NCI-H2196 (cell line): ENCODE measurements around the gene C3orf80.
"Not testable (repeated sequence)": the region's sequence is repeated elsewhere in the genome, so short reads cannot be mapped to it uniquely, and the experiment has no call there.

Experiments
- DNase-seq: peaks from one replicate; lab custom pipeline; 2025; ENCODE audit not compliant: unreplicated experiment; lab: John Stamatoyannopoulos, UW

C3orf80 gene

DNA sequence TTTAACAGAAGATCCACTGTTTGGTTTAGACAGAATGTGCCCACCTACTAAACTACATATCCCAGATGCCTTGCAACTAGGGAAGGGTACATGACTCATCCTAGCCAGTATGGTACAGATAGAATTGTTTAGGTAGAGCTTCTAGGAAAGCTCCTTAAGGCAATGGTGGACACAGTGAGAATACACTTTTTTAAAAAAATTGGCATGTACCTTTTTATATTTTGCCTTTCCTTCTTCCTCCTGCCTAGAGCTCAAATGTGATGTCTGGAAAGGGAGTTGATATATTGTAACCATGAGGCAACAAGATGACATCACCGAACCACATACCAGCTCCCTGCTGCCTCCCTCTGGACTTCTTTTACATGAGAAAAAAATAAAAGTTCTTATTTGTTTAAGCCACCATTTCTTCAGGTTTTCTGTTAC lies 14.4 kb upstream of the C3orf80 start:
- DNase-seq, result no peak

DNA sequence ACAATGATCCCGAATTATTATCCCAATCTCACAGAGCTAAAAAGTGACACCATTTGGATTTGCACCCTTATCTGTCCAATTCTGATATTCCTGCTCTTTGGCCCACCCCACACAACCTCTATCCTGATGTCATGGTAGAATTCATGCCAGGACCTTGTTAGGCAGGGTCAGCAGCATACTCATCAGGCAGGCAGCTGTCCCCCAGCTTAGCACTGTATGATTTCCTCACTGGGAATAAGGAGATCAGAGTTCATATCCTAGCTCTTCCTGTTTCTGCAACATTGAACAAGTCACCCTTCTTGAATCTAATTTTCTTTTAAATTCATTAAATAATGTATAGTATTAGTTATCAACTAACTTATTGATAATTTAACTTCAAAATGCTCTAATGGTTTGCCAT lies 12.0 kb upstream of the C3orf80 start:
- DNase-seq, result no peak

DNA sequence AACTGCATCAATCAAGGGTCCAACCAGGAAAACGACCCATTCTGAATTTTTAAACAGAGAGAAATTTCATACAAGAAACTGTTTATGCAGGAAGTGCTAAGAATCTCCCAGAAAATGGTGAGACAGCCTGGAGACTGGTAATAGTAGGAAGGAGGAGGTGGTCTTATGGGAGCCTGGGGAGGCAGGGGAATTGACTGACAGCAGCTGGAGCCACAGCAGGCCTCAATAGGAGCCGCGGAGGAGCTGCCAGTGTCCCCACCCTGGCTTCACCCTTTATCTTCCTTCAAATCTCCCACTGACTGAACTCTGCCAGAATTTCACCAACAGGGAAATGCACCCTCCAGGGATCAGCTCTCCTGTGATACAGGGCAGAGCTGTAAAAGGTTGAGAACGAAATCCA lies 7.5 kb upstream of the C3orf80 start:
- no peak for DNase-seq

DNA sequence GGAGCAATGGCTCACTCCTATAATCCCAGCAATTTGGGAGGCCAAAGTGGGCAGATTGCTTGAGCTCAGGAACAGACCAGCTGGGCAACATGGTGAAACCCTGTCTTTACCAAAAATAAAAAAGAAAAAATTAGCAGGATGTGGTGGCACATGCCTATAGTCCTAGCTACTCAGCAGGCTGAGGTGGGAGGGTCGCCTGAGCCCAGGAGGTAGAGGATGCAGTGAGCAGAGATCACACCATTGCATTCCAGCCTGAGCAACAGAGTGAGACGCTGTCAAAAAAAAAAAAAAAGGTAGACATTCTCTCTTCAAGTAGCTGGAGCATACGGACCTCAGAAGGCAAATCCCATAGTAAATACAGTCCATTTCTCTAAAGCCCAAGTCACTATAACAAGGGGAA lies 7.1 kb upstream of the C3orf80 start:
- DNase-seq, result no peak

DNA sequence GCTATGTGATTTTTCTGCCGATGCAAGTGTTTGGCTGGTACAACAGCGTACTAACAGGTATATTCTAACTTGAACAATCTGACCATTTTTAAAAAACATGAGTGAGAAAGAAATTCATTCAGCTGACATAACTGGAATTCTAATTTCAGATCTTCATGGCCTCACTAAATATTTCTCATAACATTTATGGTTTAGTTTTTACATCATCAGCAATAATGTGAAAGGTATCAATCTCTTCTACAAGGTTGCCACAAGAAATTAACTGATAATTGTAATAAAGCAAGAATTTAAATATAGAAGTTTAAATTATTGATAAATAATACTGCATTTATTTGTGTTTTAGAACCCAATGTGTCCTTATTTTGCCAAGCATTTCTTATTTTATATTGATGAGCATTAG lies 5.2 kb upstream of the C3orf80 start:
- DNase-seq, result no peak

DNA sequence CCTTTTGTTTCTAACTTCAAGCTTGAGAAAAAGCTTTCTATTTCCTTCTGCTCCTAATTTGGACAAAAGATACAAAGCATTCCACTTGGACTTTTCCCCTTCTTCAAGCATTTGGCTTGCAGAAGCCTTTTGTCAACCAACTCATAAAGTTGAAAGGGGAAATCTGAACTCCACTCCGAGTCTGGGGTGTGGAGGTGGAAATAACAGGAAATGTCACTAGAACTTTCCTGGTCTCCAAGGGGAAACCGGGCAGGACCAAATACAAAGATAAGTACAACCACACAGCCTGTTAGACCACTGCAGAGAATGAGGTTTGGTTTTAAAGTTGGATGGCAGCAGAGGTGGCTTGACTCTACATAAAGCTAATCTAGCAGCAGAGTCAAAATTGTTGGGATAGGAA lies 4.2 kb upstream of the C3orf80 start:
- no peak for DNase-seq

DNA sequence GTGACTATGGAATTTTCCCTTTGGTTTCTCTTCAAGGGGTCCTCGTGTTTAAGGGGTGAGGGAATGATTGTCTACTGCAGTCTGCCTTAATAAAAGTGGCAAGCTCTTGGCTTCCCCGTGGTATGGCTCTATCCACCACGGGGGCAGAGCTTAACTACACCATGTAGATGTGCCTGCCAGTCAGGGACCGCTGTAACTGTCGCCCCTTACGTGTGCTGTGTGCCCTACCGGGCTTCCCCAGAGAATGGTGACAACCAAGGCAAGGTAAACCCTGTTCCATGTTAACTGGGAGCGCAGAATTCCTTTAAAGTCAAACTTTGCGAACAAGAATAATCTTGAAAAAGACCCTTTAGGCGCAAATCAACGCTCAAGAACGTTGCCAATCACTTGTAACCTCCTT lies 966 bp upstream of the C3orf80 start:
- DNase-seq, result no peak

DNA sequence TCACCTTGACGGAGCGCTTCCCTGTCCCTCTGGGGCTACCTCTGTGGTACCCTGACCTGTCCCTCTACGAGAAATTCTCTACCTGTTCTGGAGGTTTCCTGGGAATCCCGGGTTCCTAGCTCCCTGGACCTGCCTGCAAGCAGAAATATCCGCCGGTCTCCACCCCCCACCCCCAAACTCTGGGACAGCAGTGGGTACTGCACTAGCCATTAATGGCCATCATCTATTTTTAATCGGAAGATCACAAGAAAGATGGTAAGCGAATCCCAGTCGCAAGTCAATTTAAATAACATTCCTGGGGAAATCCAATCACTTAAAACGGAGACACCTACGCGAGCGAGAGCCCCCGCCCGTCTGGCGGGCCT lies 429 bp upstream of the C3orf80 start:
- DNase-seq, result no peak

DNA sequence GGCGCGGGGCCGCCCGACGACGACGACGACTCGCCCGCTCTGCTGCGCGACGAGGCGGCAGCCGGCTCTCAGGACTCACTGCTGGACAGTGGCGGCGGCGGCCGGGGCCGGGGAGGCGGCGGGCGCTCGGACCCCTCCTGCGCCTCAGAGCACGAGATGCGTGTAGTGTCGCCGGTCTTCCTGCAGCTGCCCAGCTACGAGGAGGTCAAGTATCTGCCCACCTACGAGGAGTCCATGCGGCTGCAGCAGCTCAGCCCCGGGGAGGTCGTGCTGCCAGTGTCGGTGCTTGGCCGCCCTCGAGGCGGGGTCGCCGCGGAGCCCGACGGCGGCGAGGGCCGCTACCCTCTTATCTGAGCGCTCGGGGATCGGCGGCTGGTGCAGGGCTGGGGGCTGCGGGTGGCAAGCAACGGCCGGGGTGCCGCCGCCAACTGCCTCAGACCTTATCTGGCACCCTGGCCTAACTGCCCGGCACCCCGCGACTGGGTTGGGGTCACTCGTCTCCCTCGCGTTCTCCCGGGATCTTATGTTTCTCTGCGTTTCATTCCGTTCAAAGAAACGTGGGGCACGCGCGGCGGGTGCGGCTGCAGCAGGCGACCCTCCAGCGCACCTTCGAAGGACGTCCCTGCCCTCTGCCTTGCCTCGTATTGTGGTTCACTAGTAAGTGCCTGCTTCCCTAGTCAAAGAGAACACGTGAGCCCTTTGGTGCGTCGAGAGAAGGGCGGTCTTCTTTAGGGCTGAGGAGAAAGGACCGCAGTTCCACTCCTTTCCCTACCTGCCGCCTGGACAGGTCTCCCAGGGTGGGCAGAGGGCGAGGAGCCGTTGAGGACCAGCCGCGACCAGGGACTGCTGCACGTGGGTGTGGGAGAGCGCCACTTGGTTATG lies 1.0 kb downstream of the C3orf80 start:
- no peak for DNase-seq

DNA sequence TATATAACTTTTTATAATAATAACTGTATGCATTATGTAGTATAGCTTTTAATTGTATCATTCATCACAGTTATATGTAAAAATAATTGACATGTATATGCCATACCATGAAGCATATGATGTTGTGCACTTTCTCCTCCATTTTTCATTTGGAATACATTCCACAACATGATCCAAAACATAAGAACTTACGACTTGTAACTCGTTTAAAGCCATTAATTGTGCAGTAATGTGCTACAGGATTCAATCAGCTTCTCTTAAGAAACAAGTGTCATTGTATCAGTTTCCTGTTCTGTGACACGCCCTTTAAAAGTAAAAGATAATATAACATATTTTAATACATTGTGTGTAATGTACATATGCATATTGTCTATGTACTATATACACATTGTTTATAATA lies 2.2 kb downstream of the C3orf80 start:
- DNase-seq, result no peak

DNA sequence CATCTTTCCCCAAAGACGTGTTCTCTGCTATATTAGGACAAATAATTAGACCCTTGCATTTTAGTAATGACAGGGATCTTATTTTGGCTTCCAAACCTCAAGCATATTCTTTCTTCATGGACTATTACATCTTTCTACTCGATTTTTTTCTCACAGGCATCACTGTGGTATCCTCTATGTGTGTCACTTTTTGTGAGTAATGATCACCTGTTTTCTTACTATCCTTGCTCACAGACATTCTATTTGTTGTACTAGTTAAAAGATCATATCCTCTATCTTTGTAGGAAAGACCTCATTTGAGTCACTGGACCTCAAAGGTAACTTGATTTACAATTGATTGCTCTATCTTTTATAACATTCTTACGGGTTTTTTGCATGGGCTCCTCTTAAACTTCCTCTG lies 6.8 kb downstream of the C3orf80 start:
- no peak for DNase-seq

DNA sequence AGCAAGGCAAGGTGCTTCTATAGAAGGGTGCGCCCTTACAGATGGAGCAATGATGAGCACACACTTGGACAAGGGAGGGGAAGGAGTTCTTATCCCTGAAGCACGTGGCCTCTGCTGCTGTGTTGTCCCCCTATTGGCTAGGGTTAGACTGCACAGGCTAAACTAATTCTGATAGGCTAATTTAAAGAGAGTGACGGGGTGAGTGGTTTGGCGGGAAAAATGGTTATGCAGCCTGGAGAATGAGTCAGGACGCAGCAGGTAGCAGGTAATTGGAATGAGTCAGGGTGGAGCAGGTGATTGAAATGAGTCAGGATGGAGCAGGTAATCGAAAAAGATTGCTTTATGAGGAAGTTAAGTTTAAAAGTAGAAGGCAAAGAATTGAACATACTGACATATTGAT lies 15.5 kb downstream of the C3orf80 start:
- not testable (repeated sequence) for DNase-seq

DNA sequence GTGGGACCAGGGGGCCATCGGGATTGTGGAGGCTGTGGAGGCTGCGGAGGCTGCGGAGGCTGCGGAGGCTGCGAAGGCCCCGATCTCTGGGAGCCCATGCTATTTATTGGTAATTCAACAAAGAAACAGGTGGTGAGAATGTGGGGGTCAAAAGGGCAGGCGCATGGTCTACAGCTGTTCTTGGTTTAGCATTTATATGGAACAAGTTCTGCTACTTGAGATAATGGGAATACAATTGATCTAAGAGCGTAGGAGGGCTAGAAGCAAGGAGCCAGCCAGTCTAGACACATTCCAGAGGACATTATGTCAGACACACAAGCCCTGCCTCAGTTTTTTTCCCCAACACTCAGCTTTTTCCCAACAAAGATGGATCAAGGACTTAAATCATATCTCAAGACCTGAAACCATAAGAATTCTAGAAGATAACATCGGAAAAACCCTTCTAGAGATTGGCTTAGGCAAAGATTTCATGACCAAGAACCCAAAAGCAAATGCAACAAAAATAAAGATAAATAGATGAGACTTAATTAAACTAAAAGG lies 20.1 kb downstream of the C3orf80 start:
- DNase-seq, result no peak

DNA sequence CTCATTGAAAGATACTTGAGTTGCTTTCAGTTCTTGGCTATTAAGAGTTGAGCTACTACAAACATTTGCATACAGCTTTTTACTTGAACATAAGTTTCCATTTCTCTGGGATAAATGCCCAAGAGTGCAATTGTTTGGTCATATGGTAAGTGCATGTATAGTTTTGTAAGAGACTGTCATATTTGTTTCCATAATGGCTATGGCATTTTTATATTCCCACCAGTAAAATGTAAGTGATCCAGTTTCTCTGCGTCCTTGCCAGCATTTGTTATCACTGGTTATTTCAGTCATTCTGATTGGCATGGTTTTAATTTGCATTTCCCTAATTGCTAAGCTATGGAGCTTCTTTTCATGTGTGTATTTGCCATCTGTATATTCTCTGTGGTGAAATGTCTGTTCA lies 22.5 kb downstream of the C3orf80 start:
- DNase-seq, result no peak

DNA sequence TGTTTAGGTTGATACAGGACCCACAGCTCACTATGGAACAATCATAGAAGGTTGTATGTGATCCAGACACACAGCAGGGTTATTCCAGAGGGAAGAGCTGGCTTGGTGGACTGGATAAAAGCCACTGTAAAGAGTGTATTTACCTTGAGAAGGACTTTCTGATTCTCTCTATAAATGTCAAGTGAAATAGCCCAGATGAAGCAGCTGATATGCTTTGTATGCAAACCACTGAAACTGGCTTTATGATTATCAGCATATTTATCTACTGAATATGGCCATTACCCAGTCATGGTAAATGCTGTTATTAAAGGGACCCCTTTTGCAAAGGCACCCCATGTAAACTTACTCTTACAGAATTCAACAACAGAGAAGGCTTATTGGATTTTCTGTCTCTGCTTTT lies 28.1 kb downstream of the C3orf80 start:
- no peak for DNase-seq

DNA sequence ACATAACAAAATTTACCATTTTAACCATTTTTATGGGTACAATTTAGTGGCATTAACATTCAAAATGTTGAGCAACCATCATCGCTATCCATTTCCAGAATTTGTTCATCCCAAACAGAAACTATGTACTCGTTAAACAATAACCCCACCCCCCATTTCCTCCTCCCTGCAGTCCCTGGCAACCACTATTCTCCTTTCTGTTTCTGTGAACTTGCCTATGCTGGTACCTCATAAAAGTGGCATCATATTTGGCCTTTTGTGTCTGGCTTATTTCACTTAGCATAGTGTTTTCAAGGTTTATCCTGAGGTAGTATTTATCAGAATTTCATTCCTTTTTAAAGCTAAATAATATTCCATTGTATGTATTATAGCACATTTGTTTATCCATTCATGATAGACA lies 32.4 kb downstream of the C3orf80 start:
- no peak for DNase-seq

DNA sequence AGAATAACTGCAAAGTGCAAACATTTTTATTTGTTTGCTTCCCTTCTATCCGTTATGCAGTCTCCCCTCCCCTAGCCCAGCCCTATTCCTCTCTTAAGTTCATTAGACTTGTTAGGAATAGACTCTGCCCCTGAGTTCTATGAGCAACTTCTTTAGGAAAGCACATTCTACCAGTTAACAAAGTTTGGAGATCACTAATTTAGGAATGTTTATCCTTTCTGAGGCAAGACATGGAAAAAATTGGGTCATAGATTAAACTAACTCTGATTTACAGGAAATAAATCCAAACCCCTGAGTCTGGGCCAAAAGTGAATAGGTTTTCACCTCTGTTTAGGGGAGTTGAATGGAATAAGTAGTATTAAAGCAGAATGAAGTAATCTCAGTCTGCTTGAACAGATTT lies 34.4 kb downstream of the C3orf80 start:
- no peak for DNase-seq

DNA sequence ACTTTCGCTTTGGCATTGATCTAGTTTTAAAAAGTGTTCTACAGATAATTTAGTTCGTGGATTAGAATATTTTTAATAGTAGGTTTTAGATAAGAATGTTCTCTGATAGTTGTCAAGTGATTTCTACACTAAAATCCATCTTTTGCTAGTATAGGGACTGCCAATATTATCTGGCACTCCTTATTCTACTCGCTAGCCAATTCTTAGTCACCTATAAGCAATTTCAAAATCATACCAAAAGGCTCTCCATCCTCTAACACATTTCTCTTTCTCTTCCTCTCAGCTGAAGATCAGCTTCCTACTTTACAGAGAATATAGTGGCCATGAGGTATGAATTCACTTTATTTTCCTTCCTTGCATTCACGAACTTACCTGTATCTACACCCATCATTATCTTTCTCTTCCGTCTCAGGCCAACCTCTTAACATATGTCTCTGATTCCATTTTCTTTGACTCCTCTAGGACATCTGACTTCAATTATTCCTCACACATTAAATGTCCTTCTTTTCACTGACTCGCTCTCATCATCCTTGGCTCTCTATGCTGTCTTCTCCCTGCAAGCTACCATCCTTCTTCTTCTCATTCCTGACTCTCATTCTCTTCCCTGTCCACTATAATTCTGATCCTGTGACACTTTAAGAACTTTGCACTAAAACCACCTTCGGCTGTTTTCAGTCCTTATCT lies 35.5 kb downstream of the C3orf80 start:
- no peak for DNase-seq

DNA sequence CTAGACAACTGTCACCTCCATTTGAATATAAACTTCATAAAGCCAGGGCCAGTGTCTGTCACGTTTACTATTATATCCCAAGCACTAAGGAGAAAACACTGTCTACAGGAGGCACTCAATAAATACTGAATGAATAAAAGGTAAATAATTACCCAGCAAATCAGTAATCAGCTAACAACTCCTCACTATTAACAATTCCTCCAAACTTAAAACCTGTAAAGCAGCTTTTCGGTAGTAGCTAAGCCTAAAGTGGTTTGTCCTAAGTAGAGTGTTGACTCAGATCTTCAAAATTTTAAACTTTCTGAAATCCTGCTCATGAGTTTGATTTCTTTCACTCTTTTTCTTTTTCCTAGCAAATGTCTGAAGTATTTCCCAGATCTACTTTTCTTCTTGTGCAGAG lies 39.9 kb downstream of the C3orf80 start:
- no peak for DNase-seq
